B cell (primary cell): Measurements from ENCODE around the gene CEMIP. TPM values are rescaled to one million over a fixed set of nuclear protein-coding genes. Genes with fewer than 3 reads are reported as not detected.

ENCODE experiments used
- ATAC-seq: fragments of 200-7000 bp; cut with Tn5 transposase; one replicate; pipeline ENCODE4 v1.10.0; 2021; ENCODE audit warnings: low read depth, mild to moderate bottlenecking, moderate number of reproducible peaks, moderate library complexity
- CTCF ChIA-PET: fragments of 350-600 bp; sonication (Branson Sonifier 250); formaldehyde crosslinking; loops from one replicate; lab custom pipeline; 2021; ENCODE audit warnings: antibody characterized with exemption, inconsistent platforms; lab: Charles Lee
- POLR2A ChIA-PET: fragments of 350-600 bp; sonication (Branson Sonifier 250); formaldehyde crosslinking; loops from one replicate; lab custom pipeline; 2021; ENCODE audit warnings: antibody characterized with exemption; lab: Charles Lee
- DNase-seq: peaks from one replicate; pipeline ENCODE4 v3.0.0; 2013
- H2AFZ ChIP-seq: 2 replicates; pipeline ENCODE4 v1.6.1; 2012; ENCODE audit warnings: mild to moderate bottlenecking, low read depth, low read length; ENCODE audit not compliant: insufficient read depth, poor library complexity, severe bottlenecking
- H3K27ac ChIP-seq, 2 donors: 1 replicate in 1 of 2; 2 replicates in 1 of 2; pipeline ENCODE4 v1.5.1; 2012 to 2013; ENCODE audit warnings: low read length in 2 of 2, mild to moderate bottlenecking in 2 of 2, moderate library complexity in 1 of 2
- H3K27me3 ChIP-seq, 4 experiments: fragments of 200-600 bp in 1 of 4; sonication (generic) in 1 of 4; replicated peaks in 1 of 4; 1 replicate in 2 of 4; 2 replicates in 2 of 4; pipeline versions ENCODE4 v1.6.1 to v1.7.0; 2013 to 2016; ENCODE audit warnings: low read length in 3 of 4, mild to moderate bottlenecking in 2 of 4, mixed read lengths in 1 of 4, moderate library complexity in 1 of 4; ENCODE audit not compliant: insufficient read depth in 4 of 4, control insufficient read depth in 3 of 4; ENCODE audit errors: control extremely low read depth in 1 of 4
- H3K36me3 ChIP-seq, 2 experiments: replicated peaks in 1 of 2; 1 replicate in 1 of 2; 2 replicates in 1 of 2; pipeline versions ENCODE4 v1.6.1 to v1.7.1; 2013; ENCODE audit warnings: low read length in 1 of 2; ENCODE audit not compliant: insufficient read depth in 2 of 2, control insufficient read depth in 1 of 2; ENCODE audit errors: control extremely low read depth in 1 of 2, extremely low read depth in 1 of 2
- H3K4me1 ChIP-seq, 2 donors: fragments of 200-600 bp in 1 of 2; sonication (generic) in 1 of 2; 1 replicate in 1 of 2; 2 replicates in 1 of 2; pipeline versions ENCODE4 v1.5.1 to v1.6.1; 2013 to 2017; ENCODE audit warnings: low read length in 2 of 2; ENCODE audit not compliant: control insufficient read depth in 2 of 2, insufficient read depth in 2 of 2
- H3K4me2 ChIP-seq: replicated peaks from 2 replicates; pipeline ENCODE3; 2012; ENCODE audit warnings: mild to moderate bottlenecking, low read depth, low read length; ENCODE audit not compliant: poor library complexity, severe bottlenecking
- H3K4me3 ChIP-seq, 5 experiments: fragments of 200-600 bp in 1 of 5; sonication (generic) in 1 of 5; 1 replicate in 3 of 5; 2 replicates in 2 of 5; pipeline versions ENCODE4 v1.5.1 to v1.7.0; 2011 to 2016; ENCODE audit warnings: low read length in 4 of 5, mild to moderate bottlenecking in 4 of 5, low read depth in 2 of 5, control low read depth in 1 of 5, moderate library complexity in 1 of 5; ENCODE audit not compliant: insufficient read depth in 1 of 5; ENCODE audit errors: control extremely low read depth in 1 of 5, extremely low read depth in 1 of 5
- H3K79me2 ChIP-seq: fragments of 200-600 bp; sonication (generic); one replicate; pipeline ENCODE4 v1.6.0; 2016; ENCODE audit warnings: low read length; ENCODE audit not compliant: control insufficient read depth, insufficient read depth
- H3K9ac ChIP-seq: fragments of 200-600 bp; sonication (generic); 2 replicates; pipeline ENCODE4 v1.6.1; 2017; ENCODE audit warnings: mild to moderate bottlenecking, low read length, moderate library complexity
- H3K9me3 ChIP-seq, 3 donors: one replicate each; pipeline versions ENCODE4 v1.6.1 to v1.7.1; 2013; ENCODE audit warnings: low read length in 2 of 3; ENCODE audit not compliant: control insufficient read depth in 2 of 3, insufficient read depth in 1 of 3; ENCODE audit errors: control extremely low read depth in 1 of 3
- H4K20me1 ChIP-seq: 2 replicates; pipeline ENCODE4 v1.6.0; 2012; ENCODE audit warnings: mild to moderate bottlenecking, low read length; ENCODE audit not compliant: insufficient read depth, control insufficient read depth, poor library complexity, severe bottlenecking
- H3K27ac Mint-ChIP-seq: one replicate; pipeline ENCODE4 v1.8.0; 2021; ENCODE audit warnings: mixed read lengths
- H3K27me3 Mint-ChIP-seq: one replicate; pipeline ENCODE4 v1.8.0; 2021; ENCODE audit warnings: mixed read lengths
- H3K4me1 Mint-ChIP-seq: one replicate; pipeline ENCODE4 v1.8.0; 2021; ENCODE audit warnings: mixed read lengths
- H3K4me3 Mint-ChIP-seq: one replicate; pipeline ENCODE4 v1.8.0; 2021; ENCODE audit warnings: mixed read lengths
- H3K9me3 Mint-ChIP-seq: one replicate; pipeline ENCODE4 v1.8.0; 2022; ENCODE audit warnings: mixed read lengths; ENCODE audit not compliant: insufficient read depth
- CTCF ChIP-seq: fragments of 200-600 bp; IDR thresholded peaks from one replicate; pipeline ENCODE4 v1.8.0; 2022; ENCODE audit warnings: antibody characterized with exemption, mild to moderate bottlenecking
- EZH2 ChIP-seq: IDR thresholded peaks from 2 replicates; pipeline ENCODE4 v1.6.1; 2012; ENCODE audit warnings: borderline replicate concordance, low read depth, mild to moderate bottlenecking, moderate library complexity, low read length; ENCODE audit not compliant: insufficient read depth, poor library complexity, severe bottlenecking
- WGBS: methylation state at CpG from one replicate; pipeline ENCODE4 v1.1.5; 2013; ENCODE audit warnings: missing lambda C conversion rate; ENCODE audit not compliant: insufficient coverage; 5-methylcytosine and 5-hydroxymethylcytosine counted together
- intact Hi-C: fragments of 100-400 bp; cut with micrococcal nuclease; formaldehyde crosslinking; loops from one replicate; pipeline ENCODE4 v1.10.0; 2022
- polyA plus RNA-seq: library from polyadenylated mRNA; depleted of rRNA; stranded (reverse); fragments of >200 nt; gene quantifications from 2 replicates; pipeline ENCODE4 v1.2.3, GENCODE V29; 2012
- total RNA-seq, 2 donors: library from RNA; stranded (reverse); fragments of 120-200 nt in 1 of 2; gene quantifications; 1 replicate in 1 of 2; 2 replicates in 1 of 2; pipeline versions ENCODE4 v1.2.3 to v1.2.4, GENCODE V29; 2013 to 2022

Gene CEMIP
- total and polyA plus RNA-seq, 2 donors (not counting 1 experiment from before 2014, with no cell fraction given), result 0.32 TPM; not detected in 1

- WGBS, result 94% methylated on average over 19 of the region's 20 CpGs
- CTCF ChIA-PET, result no interaction called here
- H3K27ac Mint-ChIP-seq, result no peak overlapping the region
Measured at GRCh38 chr15:80921736-80922410, 142.7 kb downstream of the CEMIP start.

More at GRCh38 chr15:80921736-80922410, 142.7 kb downstream of the CEMIP start:
- ATAC-seq, result no peak
- Histone ChIP-seq H3K9me3 (no peaks in the 10 kb centered on the region), H3K27me3 (no peaks in the 10 kb centered on the region), H3K4me1 (no peaks in the 10 kb centered on the region), H3K4me3 (no peak overlapping the region), H2AFZ (no peak overlapping the region), H3K79me2 (no peaks in the 10 kb centered on the region), H3K9ac (no peak overlapping the region), H3K27ac (no peak overlapping the region), H4K20me1 (no peaks in the 10 kb centered on the region), H3K4me2 (no peak overlapping the region), H3K36me3 (no peaks in the 10 kb centered on the region)
- Mint-ChIP-seq H3K4me3 (no peak overlapping the region), H3K27me3 (no peaks in the 10 kb centered on the region), H3K9me3 (no peaks in the 10 kb centered on the region), H3K4me1 (no peaks in the 10 kb centered on the region)
- no peak for DNase-seq
- TF ChIP-seq EZH2 (no peak), CTCF (no peak)
- intact Hi-C loops, result no loop called here
- POLR2A ChIA-PET, result no interaction called here
